ENCODE measurements around the gene GOLGA7B.

GOLGA7B gene

DNA sequence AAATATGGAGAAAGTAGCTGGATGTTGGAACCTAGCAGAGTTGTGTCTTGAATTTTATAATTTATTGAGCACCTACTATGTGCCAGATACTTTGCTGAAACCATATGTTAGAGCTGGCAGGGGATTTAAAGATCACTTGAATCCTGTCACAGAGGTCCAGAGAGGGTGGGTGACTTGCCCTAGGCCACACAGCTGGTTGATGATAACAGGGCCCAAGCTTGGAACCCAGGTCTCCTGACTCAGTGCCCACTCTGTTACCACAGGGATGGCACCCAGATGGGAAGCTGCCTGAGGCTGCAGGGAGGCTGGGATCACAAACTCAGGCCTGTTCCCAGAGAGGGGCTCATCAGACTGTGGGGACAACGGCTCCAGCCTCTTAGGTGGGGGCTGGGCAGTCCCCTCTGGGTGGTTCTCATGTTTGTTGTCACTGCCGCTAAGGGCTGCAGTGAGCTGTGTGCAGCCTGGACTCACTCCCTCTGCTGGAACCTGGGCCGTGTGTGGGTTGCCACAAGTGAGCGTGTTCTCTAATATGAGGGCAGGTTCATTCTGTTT lies 18.6 kb downstream of the GOLGA7B start:
- no peak overlapping the region for H3K27ac ChIP-seq
- H3K9ac ChIP-seq = no peak overlapping the region
- H3K27me3 ChIP-seq (ENCODE audit: insufficient read depth, low read depth) = no peaks in the 10 kb centered on the region; the same call in 1 of the 2 replicates
- H2AFZ ChIP-seq (ENCODE audit: low read depth) = no peak overlapping the region
- no peaks in the 10 kb centered on the region for H3K36me3 ChIP-seq (ENCODE audit: insufficient read depth)
- no peaks in the 10 kb centered on the region for H3K79me2 ChIP-seq (ENCODE audit: insufficient read depth, low read depth)
- peaks cover 13% of the 10 kb centered on the region for H3K4me1 ChIP-seq (ENCODE audit: low read depth, poor library complexity, severe bottlenecking)
- H3K4me3 ChIP-seq (IDR thresholded peaks at IDR 0.05; ENCODE audit: insufficient read depth, low read depth, low read length) = no peak overlapping the region
- TF ChIP-seq, protein P1, sequence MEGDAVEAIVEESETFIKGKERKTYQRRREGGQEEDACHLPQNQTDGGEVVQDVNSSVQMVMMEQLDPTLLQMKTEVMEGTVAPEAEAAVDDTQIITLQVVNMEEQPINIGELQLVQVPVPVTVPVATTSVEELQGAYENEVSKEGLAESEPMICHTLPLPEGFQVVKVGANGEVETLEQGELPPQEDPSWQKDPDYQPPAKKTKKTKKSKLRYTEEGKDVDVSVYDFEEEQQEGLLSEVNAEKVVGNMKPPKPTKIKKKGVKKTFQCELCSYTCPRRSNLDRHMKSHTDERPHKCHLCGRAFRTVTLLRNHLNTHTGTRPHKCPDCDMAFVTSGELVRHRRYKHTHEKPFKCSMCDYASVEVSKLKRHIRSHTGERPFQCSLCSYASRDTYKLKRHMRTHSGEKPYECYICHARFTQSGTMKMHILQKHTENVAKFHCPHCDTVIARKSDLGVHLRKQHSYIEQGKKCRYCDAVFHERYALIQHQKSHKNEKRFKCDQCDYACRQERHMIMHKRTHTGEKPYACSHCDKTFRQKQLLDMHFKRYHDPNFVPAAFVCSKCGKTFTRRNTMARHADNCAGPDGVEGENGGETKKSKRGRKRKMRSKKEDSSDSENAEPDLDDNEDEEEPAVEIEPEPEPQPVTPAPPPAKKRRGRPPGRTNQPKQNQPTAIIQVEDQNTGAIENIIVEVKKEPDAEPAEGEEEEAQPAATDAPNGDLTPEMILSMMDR (conservative IDR thresholded peaks at IDR 0.05; ENCODE audit: low read depth, low read length) = no peak
- no peaks in the 10 kb centered on the region for H4K20me1 ChIP-seq (ENCODE audit: insufficient read depth)
- no peak overlapping the region for H3K4me2 ChIP-seq

DNA sequence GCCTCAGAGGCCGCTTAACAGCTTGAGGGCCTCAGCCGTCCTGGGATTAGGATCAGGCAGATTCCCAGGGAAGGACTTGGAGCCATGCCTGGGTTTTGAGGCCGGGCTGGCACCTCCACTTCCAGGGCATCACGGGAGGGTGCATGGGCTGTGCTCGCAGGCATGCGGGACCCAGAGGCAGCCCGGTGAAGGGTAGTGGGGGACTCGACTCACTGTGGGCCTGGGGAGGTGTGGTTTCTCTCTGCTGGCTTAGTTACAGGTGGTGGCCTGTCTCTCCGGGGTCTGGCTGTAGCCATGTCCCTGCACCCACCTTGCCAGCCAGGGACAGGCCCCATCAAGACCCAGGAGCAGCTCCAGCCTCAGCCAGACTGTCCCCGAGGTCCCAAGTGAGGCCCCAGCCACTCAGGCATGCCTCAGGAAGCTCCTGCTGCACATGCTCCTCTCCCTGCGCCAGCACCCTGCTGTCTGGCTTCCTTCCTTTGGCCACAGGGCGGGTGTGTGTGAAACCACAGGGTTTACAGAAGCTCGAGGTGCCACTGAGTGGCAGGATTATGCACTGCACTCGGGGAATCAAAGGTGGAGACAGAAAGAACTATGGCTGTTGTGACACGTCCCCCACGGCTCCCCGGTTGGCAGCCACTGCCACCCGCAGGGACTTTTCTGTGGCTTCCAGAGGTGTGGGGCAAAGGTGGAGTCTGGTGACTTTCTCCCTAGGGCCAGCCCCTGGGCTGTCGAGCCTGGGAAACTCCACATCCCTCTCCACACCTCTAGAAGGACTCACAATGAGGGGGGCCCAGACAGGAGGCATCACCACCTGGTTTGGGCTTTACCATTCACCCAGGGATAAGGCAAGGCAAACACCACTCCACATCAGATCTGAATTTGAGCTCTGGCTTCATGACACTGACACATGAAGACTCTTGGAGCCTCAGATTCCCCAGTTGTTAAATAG lies 19.7 kb downstream of the GOLGA7B start:
- H3K27me3 ChIP-seq (ENCODE audit: insufficient read depth, low read depth) = no peaks in the 10 kb centered on the region; the same call in 1 of the 2 replicates
- TF ChIP-seq, protein P1 (conservative IDR thresholded peaks at IDR 0.05; ENCODE audit: low read depth, low read length) = peak; percentile 68
- H3K4me3 ChIP-seq (IDR thresholded peaks at IDR 0.05; ENCODE audit: insufficient read depth, low read depth, low read length) = no peak overlapping the region
- no peak overlapping the region for H3K9ac ChIP-seq
- no peaks in the 10 kb centered on the region for H3K79me2 ChIP-seq (ENCODE audit: insufficient read depth, low read depth)
- peak overlapping the region; percentile 79 for H2AFZ ChIP-seq (ENCODE audit: low read depth)
- peak overlapping the region; percentile 33; the same call in 1 of the 2 replicates for H3K4me2 ChIP-seq
- H3K36me3 ChIP-seq (ENCODE audit: insufficient read depth) = no peaks in the 10 kb centered on the region
- peaks cover 13% of the 10 kb centered on the region for H3K4me1 ChIP-seq (ENCODE audit: low read depth, poor library complexity, severe bottlenecking)
- H4K20me1 ChIP-seq (ENCODE audit: insufficient read depth) = no peaks in the 10 kb centered on the region
- H3K27ac ChIP-seq = no peak overlapping the region

DNA sequence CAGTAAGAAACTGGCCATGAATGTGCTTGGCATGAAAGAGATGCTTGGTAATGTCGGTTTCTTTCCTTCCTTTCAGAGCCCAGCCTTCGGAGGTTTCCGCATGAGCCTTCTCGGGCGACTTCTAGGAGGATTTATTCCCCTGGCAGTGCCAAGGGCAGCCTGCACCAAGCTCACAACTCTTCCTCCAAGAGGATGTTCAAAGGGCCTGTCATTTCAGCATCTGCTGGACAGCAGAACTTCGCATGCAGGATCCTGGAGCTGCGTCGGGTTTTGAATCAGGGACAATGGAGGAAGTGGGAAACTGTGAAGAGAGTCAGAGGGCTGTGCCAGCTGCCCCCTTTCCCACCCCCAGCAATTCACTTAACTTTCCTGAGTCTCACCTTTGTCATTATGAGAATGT lies 21.3 kb downstream of the GOLGA7B start:
- H3K4me1 ChIP-seq (ENCODE audit: low read depth, poor library complexity, severe bottlenecking) = peaks cover 13% of the 10 kb centered on the region
- no peak overlapping the region for H3K4me3 ChIP-seq (IDR thresholded peaks at IDR 0.05; ENCODE audit: insufficient read depth, low read depth, low read length)
- H3K36me3 ChIP-seq (ENCODE audit: insufficient read depth) = no peaks in the 10 kb centered on the region
- no peak overlapping the region for H2AFZ ChIP-seq (ENCODE audit: low read depth)
- no peak overlapping the region for H3K4me2 ChIP-seq
- H3K27ac ChIP-seq = no peak overlapping the region
- no peak overlapping the region for H3K9ac ChIP-seq
- H3K79me2 ChIP-seq (ENCODE audit: insufficient read depth, low read depth) = no peaks in the 10 kb centered on the region
- no peaks in the 10 kb centered on the region for H3K27me3 ChIP-seq (ENCODE audit: insufficient read depth, low read depth)
- TF ChIP-seq, protein P1 (conservative IDR thresholded peaks at IDR 0.05; ENCODE audit: low read depth, low read length) = no peak
- H4K20me1 ChIP-seq (ENCODE audit: insufficient read depth) = no peaks in the 10 kb centered on the region

DNA sequence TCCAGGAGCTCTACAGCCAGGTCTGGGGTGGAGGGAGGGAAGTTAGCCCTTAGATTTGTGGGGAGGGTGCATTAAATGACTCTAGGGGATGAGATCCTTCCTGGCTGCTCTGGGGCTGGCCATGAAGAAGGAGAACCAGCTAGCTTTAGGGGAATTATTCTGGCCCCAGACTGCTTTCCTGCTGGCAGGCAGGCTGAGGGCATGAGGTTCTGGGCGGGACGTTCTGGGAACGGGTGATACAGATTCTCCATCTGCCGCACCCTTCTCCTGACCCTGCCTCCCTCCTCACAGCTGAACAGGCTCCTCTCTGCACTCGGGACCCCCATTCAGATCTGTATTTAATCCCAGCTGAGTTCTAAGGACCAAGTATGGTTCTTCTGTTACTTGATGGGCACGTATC lies 23.9 kb downstream of the GOLGA7B start:
- Histone ChIP-seq H3K27me3 (ENCODE audit: insufficient read depth, low read depth) (no peaks in the 10 kb centered on the region), H3K4me3 (IDR thresholded peaks at IDR 0.05; ENCODE audit: insufficient read depth, low read depth, low read length) (no peak overlapping the region)

More for the DNA sequence above, 23.9 kb downstream of the GOLGA7B start:
- Histone ChIP-seq H3K9ac (no peak overlapping the region), H2AFZ (ENCODE audit: low read depth) (no peak overlapping the region), H3K4me2 (no peak overlapping the region), H3K36me3 (ENCODE audit: insufficient read depth) (no peaks in the 10 kb centered on the region), H3K4me1 (ENCODE audit: low read depth, poor library complexity, severe bottlenecking) (peaks cover 13% of the 10 kb centered on the region), H3K79me2 (ENCODE audit: insufficient read depth, low read depth) (no peaks in the 10 kb centered on the region), H3K27ac (no peak overlapping the region), H4K20me1 (ENCODE audit: insufficient read depth) (no peaks in the 10 kb centered on the region)
- TF ChIP-seq, protein P1 (conservative IDR thresholded peaks at IDR 0.05; ENCODE audit: low read depth, low read length) = no peak

Measured in KMS-11 (cell line).